ENCODE results near the gene RALGAPA2. TPM values are rescaled to one million over a fixed set of nuclear protein-coding genes. Genes with fewer than 3 reads are reported as not detected.

RALGAPA2 gene
- 100 to 1,000 TPM in 1 of 4 donors, 10 to 100 TPM in 3; 89.7 to 126 (median 97.8) TPM for total RNA-seq

GRCh38 chr20:20712474-20713243 lies at the start of gene RALGAPA2:
Gene RALGAPA2 (minus strand): TSS chr20:20712644. CDS start chr20:20712480, 164 bp downstream.
- H3K4me1 ChIP-seq, result peaks cover 18 to 20% of the 10 kb centered on the region in 2 donors
- peak; percentile 99 for DNase-seq
- 0 to 2% methylated on average over 15 to 43 of the region's 87 CpGs for WGBS, 2 donors
- H3K4me3 ChIP-seq (replicated peaks in 1 of 3), result peak within 1 kb of the TSS; percentile 43 to 92 (median 88)
- H3K27me3 ChIP-seq, result no peaks in the 10 kb centered on the region
- no peaks in the 10 kb centered on the region for H3K36me3 ChIP-seq
- peak within 1 kb of the TSS; percentile 52 to 92 (median 87) for H3K27ac ChIP-seq
- no peaks in the 10 kb centered on the region for H3K9me3 ChIP-seq
- intact Hi-C loops (cut with DNase I), result no loop called here
- TF ChIP-seq POLR2A (IDR thresholded peaks at IDR 0.05) (peak; percentile 88 to 94), CTCF (IDR thresholded peaks at IDR 0.05) (peak in 1 of 6 experiments; percentile 37)

- H3K27ac ChIP-seq, result peak overlapping the region; percentile 2 to 91 (median 57)
- 6 to 9% methylated on average over 1 of the region's 1 CpG for WGBS, 2 donors
- DNase-seq, result peak in 1 of 2 donors; percentile 52
- H3K4me1 ChIP-seq, result peaks cover 32 to 37% of the 10 kb centered on the region in 2 donors
- H3K27me3 ChIP-seq, result no peaks in the 10 kb centered on the region
- TF ChIP-seq CTCF (IDR thresholded peaks at IDR 0.05), result no peak
- no peak for TF ChIP-seq POLR2A (IDR thresholded peaks at IDR 0.05)
- no peak overlapping the region for H3K4me3 ChIP-seq (replicated peaks in 1 of 3)
- no peaks in the 10 kb centered on the region for H3K36me3 ChIP-seq
- no peaks in the 10 kb centered on the region for H3K9me3 ChIP-seq
- intact Hi-C loops (cut with DNase I), result no loop called here
Observed at GRCh38 chr20:20761301-20761700, 48.9 kb upstream of the RALGAPA2 start.

GRCh38 chr20:20759132-20759531 lies 46.7 kb upstream of the RALGAPA2 start:
- WGBS, 2 donors, result 25 to 35% methylated on average over 6 of the region's 6 CpGs
- intact Hi-C loops (cut with DNase I), result no loop called here
- H3K27ac ChIP-seq, result peak overlapping the region; percentile 65 to 91 (median 81)

GRCh38 chr20:20755674-20756319 lies 43.4 kb upstream of the RALGAPA2 start:
- no peaks in the 10 kb centered on the region for H3K27me3 ChIP-seq
- 82 to 86% methylated on average over 6 of the region's 6 CpGs for WGBS, 2 donors
- no peaks in the 10 kb centered on the region for H3K9me3 ChIP-seq
- H3K27ac ChIP-seq, result no peak overlapping the region
- no peak overlapping the region for H3K4me3 ChIP-seq (replicated peaks in 1 of 3)
- DNase-seq, result no peak
- H3K4me1 ChIP-seq, result peaks cover 17 to 21% of the 10 kb centered on the region in 2 donors
- TF ChIP-seq CTCF (IDR thresholded peaks at IDR 0.05), result no peak
- TF ChIP-seq POLR2A (IDR thresholded peaks at IDR 0.05), result no peak
- intact Hi-C loops (cut with DNase I), result no loop called here
- no peaks in the 10 kb centered on the region for H3K36me3 ChIP-seq

More at GRCh38 chr20:20759132-20759531, 46.7 kb upstream of the RALGAPA2 start:
- Histone ChIP-seq H3K27me3 (no peaks in the 10 kb centered on the region), H3K4me1 (peaks cover 32 to 37% of the 10 kb centered on the region in 2 donors), H3K36me3 (no peaks in the 10 kb centered on the region), H3K4me3 (replicated peaks in 1 of 3) (no peak overlapping the region), H3K9me3 (no peaks in the 10 kb centered on the region)
- TF ChIP-seq CTCF (IDR thresholded peaks at IDR 0.05), result no peak
- TF ChIP-seq POLR2A (IDR thresholded peaks at IDR 0.05), result no peak
- DNase-seq, result peak; percentile 69 to 71

DNA sequence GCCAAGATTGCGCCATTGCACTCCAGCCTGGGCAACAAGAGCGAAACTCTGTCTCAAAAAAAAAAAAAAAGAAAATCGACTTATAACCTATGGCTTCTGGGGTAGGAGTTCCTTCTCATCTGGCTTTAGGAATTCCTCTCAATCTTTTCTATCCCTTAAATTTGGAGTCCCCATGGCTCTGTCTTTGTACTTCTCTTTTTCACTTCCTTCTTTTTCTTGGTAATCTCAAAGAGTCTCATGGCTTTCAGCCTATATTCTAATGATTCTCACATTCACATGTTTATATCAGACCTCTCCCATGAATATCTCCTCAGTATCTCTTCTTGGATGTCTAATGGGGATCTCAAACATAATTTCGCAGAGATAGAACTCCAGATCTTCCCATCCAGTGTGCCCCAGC lies 42.8 kb upstream of the RALGAPA2 start:
- intact Hi-C loops (cut with DNase I), result no loop called here
- 93 to 96% methylated on average over 4 of the region's 4 CpGs for WGBS, 2 donors

More for the DNA sequence above, 42.8 kb upstream of the RALGAPA2 start:
- peaks cover 11 to 16% of the 10 kb centered on the region in 2 donors for H3K4me1 ChIP-seq
- H3K27ac ChIP-seq, result no peak overlapping the region
- H3K27me3 ChIP-seq, result no peaks in the 10 kb centered on the region
- no peaks in the 10 kb centered on the region for H3K9me3 ChIP-seq
- no peaks in the 10 kb centered on the region for H3K36me3 ChIP-seq
- H3K4me3 ChIP-seq (replicated peaks in 1 of 3), result no peak overlapping the region
- no peak for DNase-seq
- TF ChIP-seq POLR2A (IDR thresholded peaks at IDR 0.05) (no peak), CTCF (IDR thresholded peaks at IDR 0.05) (no peak)

All from thyroid gland (tissue), 4 donors.